GM18499 (cell line): ENCODE results near the gene SCAPER.
"Not testable (repeated sequence)": the region's sequence is repeated elsewhere in the genome, so short reads cannot be mapped to it uniquely, and the experiment has no call there.

Experiments used
- ATAC-seq: cut with Tn5 transposase; IDR thresholded peaks from one replicate; pipeline ENCODE4 v1.9.1; 2021; ENCODE audit warnings: moderate number of reproducible peaks; ENCODE audit not compliant: insufficient read depth, unreplicated experiment

The SCAPER gene

GRCh38 chr15:76912430-76912829 lies 7.3 kb upstream of the SCAPER start:
- ATAC-seq, result no peak

- no peak for ATAC-seq
Measured at GRCh38 chr15:76905855-76906254, 715 bp upstream of the SCAPER start.

DNA sequence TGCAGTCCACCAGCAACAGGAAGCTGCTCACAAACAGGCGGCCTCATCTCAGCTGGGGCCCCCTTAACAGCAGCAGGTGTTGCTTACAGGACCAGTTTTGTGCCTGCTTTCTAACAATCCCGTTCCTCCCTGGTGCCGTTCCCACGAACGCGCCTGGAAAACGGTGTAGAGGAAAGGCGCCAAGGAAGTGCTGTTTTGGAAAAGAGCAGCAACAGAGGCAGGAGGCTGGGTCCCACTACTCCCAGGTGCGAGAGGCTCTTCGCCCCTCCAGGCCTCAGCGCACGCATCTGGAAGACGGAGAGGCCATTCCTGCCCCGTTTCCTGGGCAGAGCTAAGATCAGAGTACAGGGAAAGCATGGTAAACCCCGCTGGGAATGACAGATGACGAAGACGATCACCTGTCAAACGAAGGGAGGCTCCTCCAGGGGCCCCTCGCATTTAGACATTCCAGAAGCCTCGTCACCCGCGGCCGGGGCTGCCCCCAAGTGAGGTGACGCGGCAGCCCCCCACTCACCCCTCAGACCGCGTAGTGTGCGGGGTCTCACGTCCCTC lies 603 bp downstream of the SCAPER start:
- no peak for ATAC-seq

DNA sequence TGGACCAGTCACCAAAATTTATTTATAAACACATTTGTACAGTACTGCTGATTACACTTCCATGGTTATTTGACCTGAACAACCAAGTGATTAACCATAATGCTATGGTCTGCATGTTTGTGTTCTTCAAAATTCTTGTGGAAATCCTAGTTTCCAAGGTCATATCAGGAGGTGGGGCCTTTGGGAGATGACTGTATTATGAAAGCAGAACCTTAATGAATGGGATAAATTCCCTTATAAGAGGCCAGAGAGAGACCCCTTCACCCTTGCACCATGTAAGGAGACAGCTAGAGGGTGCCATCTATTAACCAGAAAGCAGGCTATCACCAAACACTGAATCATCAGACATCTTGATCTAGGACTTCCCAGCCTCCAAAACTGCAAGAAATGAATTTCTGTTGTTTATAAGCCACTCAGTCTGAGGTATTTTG lies 1.9 kb downstream of the SCAPER start:
- ATAC-seq, result no peak

GRCh38 chr15:76901965-76902364 lies 3.2 kb downstream of the SCAPER start:
- ATAC-seq, result no peak

DNA sequence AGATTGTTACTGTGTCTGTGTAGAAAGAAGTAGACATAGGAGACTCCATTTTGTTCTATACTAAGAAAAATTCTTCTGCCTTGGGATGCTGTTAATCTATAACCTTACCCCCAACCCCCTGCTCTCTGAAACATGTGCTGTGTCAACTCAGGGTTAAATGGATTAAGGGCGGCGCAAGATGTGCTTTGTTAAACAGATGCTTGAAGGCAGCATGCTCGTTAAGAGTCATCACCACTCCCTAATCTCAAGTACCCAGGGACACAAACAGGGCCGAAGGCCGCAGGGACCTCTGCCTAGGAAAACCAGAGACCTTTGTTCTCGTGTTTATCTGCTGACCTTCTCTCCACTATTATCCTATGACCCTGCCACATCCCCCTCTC lies 5.2 kb downstream of the SCAPER start:
- ATAC-seq, result not testable (repeated sequence)

DNA sequence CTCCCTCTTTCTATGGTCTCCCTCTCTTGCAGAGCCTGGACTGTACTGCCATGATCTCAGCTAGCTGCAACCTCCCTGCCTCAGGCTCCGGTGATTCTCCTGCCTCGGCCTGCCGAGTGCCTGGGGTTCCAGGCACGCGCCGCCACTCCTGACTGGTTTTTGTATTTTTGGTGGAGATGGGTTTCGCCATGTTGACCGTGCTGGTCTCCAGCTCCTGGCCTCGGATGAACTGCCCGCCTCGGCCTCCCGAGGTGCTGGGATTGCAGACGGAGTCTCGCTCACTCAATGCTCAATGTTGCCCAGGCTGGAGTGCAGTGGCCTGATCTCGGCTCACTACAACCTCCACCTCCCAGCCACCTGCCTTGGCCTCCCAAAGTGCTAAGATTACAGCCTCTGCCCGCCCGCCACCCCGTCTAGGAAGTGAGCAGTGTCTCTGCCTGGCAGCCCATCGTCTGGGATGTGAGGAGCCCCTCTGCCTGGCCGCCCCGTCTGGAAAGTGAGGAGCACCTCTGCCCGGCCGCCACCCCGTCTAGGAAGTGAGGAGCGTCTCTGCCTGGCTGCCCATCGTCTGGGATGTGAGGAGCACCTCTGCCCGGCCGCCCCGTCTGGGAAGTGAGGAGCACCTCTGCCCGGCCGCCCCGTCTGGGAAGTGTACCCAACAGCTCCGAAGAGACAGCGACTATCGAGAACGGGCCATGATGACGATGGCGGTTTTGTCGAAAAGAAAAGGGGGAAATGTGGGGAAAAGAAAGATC lies 5.8 kb downstream of the SCAPER start:
- not testable (repeated sequence) for ATAC-seq

DNA sequence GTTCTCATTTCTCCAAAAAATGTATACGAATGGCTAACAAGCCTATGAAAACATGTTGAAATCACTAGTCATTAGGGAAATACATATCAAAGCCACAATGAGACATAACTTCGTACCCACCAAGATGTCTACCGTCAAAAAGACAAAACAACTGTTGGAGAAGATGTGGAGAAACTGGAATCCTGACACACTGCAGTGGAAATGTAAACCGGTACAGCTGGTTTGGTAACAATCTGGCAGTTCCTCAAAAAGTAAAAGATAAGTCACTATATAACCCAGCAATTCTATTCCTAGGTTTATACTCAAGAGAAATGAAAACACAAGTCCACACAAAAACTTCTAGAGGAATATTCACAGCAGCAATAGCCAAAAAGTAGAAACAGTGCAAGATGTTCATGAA lies 7.0 kb downstream of the SCAPER start:
- ATAC-seq, result no peak

DNA sequence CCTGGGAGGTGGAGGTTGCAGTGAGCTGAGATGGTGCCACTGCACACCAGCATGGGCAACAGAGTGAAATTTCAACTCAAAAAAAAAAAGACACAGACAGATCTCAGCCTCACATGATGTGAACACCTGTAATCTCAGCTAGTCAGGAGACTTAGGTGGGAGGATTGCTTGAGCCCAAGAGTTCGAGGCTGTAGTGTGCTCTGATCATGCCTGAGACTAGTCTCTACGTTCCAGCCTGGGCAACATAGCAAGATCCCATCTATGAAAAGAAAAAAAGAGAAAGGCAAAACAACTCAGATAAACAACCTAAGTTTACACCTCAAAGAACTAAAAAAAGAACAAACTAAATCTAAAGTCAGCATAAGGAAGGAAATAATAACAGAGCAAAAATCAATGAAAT lies 11.0 kb downstream of the SCAPER start:
- ATAC-seq, result no peak

DNA sequence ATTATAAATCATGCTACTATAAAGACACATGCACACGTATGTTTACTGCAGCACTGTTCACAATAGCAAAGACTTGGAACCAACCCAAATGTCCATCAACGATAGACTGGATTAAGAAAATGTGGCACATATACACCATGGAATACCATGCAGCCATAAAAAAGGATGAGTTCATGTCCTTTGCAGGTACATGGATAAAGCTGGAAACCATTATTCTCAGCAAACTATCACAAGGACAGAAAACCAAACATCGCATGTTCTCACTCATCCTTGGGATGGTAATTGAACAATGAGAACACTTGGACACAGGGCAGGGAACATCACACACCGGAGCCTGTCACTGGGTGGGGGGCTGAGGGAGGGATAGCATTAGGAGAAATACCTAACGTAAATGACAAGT lies 12.3 kb downstream of the SCAPER start:
- ATAC-seq, result not testable (repeated sequence)

GRCh38 chr15:76887280-76888141 lies 17.6 kb downstream of the SCAPER start:
- ATAC-seq, result not testable (repeated sequence)

GRCh38 chr15:76885212-76885611 lies 19.9 kb downstream of the SCAPER start:
- ATAC-seq, result no peak

GRCh38 chr15:76875911-76876310 lies 29.2 kb downstream of the SCAPER start:
- ATAC-seq, result no peak

DNA sequence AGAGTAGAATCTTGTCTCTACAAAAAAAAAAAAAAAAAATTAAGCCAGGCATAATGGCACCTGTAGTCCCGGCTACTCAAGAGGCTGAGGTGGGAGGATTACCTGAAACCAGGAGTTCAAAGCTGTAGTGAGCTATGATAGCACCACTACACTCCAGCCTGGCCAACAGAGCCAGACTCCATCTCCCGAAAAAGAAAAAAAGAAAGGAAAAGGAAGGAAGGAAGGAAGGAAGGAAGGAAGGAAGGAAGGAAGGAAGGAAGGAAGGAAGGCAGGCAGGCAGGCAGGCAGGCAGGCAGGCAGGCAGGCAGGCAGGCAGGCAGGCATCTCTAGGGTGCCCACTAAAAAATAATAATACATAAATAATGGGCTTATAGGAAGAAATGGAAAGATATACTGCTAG lies 32.1 kb downstream of the SCAPER start:
- not testable (repeated sequence) for ATAC-seq

GRCh38 chr15:76871930-76872329 lies 33.2 kb downstream of the SCAPER start:
- ATAC-seq, result no peak

- ATAC-seq, result no peak
Measured at GRCh38 chr15:76868740-76869139, 36.4 kb downstream of the SCAPER start.

DNA sequence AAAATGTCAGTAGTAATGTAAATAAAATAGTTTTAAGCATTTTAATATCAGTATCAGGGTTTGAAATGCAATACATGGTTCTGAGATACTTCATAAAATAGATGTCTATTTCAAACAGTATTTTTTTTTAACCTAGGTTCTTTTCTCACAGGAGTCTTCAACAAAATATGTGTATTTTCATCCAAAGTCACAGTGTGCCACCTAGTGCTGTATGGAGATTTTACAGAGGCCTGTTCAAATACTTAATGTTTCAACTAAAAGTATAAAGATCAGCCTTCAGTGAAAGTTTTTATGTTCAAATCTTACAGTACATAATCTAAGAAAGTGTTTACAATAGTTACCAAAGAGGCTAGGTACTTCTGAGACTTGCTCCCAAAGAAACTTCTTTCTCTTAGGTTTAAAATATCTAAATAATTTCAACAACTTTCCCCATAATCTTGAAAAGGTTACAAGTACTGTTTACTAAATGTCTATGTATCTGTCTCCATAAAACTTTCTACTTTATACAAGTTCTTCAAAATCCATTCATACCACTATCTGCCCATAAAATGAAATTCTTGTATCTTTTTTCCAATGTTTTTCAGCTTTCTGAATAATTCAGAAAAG lies 38.3 kb downstream of the SCAPER start:
- ATAC-seq, result no peak

- ATAC-seq, result no peak
Measured at GRCh38 chr15:76866008-76866407, 39.1 kb downstream of the SCAPER start.

DNA sequence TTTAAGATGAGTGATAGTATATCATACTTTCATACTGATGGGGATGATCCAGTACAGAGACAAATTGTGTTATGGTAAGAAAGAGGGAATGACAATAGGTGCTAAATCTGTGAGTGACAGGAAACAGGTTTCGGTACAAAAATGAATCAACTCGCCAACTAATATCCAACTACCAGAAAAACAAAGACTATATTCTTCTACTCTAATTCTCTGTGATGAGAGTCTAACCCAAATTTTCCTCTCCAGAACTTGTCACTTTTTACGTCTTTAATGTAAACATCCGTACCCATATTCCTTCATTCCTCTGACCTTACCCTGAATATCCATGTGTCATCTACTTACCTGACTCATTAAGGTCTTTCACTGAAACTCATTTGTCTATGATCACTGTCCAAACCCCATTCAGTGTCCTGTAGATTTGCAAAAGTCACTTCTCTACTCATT lies 39.6 kb downstream of the SCAPER start:
- no peak for ATAC-seq

GRCh38 chr15:76864586-76864985 lies 40.6 kb downstream of the SCAPER start:
- ATAC-seq, result no peak

DNA sequence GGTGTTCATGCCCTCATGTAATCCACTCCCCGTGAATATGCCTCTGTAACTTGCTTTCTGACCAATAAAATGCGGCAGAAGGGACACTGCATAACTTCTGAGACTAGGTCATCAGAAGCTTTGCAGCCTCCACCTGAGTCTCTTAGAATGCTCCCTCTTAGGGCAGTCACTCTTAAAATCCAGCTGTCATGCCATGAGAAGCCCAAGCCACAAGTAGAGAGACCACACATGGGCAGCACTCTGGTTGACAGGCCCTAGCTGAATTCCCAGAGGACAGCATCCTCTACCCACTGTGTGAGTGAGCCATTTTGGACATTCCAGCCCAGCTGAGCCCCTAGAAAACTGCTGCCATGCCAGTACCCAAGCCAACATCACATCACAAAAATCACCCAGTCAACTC lies 41.4 kb downstream of the SCAPER start:
- no peak for ATAC-seq
